ENCODE measurements around the gene NUS1.
A peak's percentile ranks its signal among the peaks of the same experiment; 100 is the strongest.
"Not testable (repeated sequence)": the region's sequence is repeated elsewhere in the genome, so short reads cannot be mapped to it uniquely, and the experiment has no call there.

The NUS1 gene

DNA sequence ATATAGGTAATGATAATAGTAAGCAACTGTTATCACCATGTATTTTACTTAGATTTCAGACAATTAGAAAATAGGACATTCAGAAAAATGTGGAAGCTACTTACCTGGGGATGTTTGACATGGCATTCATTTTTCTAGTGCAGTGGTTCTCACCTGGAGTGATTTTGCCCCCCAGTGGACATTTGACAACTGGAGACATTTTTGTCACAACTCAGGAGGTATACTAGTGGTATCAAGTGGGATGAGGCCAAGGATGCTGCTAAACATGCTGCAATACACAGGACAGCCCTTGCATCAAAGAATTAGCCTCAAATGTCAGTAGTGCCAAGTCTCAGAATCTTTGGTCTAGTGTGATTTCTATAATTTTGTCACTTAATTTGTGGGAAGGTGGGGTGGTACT lies 36.1 kb downstream of the NUS1 start:
- peak; percentile 1 for DNase-seq (ENCODE audit: low read depth, low spot score)

DNA sequence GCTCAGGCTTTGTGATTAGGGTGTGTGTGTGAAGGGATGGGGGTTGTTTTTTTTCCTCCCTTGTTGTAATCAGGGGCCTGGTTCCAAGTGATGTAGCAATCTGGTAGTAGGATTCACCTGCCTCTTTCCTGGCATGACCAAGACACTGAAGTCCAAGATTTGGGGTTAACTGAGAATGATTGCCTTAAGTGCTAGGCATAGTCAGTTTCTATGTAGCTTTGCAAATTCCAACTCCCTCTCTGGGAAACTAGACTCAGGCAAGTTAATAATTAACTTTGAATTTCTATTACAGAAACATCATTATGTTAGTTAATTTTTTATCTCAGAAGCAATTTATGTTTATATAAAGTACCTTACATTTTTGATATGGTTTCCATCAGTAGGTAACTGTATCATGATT lies 43.6 kb downstream of the NUS1 start:
- DNase-seq (ENCODE audit: low read depth, low spot score): no peak

GRCh38 chr6:117721520-117721919 lies 46.3 kb downstream of the NUS1 start:
- DNase-seq (ENCODE audit: low read depth, low spot score): not testable (repeated sequence)

GRCh38 chr6:117728626-117729025 lies 53.4 kb downstream of the NUS1 start:
- no peak for DNase-seq (ENCODE audit: low read depth, low spot score)

GRCh38 chr6:117729613-117730012 lies 54.3 kb downstream of the NUS1 start:
- DNase-seq (ENCODE audit: low read depth, low spot score): no peak

- DNase-seq (ENCODE audit: low read depth, low spot score): no peak
These were observed 58.1 kb downstream of the NUS1 start for GRCh38 chr6:117733341-117733740.

DNA sequence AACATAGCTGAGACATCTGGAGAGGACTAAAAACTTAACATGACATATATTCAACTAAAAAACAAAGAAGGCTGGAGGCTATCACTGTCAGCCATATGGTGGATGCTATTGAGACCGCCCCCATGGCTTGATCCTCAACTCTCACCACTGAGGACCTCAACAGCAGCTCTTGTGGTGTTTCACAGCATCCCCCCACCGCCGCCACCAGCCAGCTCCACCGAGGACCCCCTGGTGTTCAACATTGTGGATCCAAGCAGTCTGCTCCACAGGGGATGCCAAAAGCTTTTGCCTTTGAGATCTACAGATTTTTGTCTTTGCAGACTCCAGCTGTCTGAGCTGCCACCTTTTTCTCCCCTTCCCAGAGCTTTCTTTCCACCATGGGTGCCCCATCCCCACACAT lies 64.6 kb downstream of the NUS1 start:
- DNase-seq (ENCODE audit: low read depth, low spot score): no peak

DNA sequence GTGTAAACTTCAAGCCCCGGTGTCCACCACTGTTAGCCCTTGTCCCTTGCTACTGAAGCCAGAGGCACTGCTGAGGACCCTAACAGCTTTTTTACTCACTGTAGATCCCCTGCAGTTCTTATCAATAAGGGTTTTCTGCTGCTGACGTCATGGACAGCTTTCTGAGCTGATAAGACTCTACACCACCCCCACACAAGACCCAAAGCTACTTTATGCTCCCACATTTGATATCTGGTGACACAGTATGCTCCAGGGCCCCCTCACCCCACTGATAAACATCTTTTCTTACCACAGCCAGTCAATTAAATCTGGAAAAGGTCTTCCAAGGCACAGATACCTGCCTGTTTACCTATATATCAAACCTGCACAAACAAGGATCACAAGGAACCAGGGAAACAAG lies 65.3 kb downstream of the NUS1 start:
- no peak for DNase-seq (ENCODE audit: low read depth, low spot score)

DNA sequence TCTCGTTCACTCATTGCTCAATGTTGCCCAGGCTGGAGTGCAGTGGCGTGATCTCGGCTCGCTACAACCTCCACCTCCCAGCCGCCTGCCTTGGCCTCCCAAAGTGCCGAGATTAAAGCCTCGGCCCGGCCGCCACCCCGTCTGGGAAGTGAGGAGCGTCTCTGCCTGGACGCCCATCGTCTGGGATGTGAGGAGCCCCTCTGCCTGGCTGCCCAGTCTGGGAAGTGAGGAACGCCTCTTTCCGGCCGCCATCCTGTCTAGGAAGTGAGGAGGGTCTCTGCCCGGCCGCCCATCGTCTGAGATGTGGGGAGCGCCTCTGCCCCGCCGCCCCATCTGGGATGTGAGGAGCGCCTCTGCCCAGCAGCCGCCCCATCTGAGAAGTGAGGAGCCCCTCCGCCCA lies 75.4 kb downstream of the NUS1 start:
- not testable (repeated sequence) for DNase-seq (ENCODE audit: low read depth, low spot score)
